ENCODE measurements around the gene KIF2C.

The KIF2C gene

GRCh38 chr1:44695671-44696070, 44.0 kb upstream of the KIF2C start:
- no peak for DNase-seq
- Histone ChIP-seq H3K4me2 (ENCODE audit: low read length, poor library complexity, severe bottlenecking) (no peak overlapping the region), H4K91ac (ENCODE audit: low read length) (no peak overlapping the region), H2BK12ac (ENCODE audit: low read length in 2 of 2) (no peak overlapping the region), H2AFZ (ENCODE audit: low read depth, low read length) (no peak overlapping the region), H2BK120ac (ENCODE audit: low read depth, low read length) (no peak overlapping the region), H2BK15ac (ENCODE audit: low read depth, poor library complexity, severe bottlenecking) (no peak overlapping the region), H3K27ac (ENCODE audit: low read length, poor library complexity, severe bottlenecking) (no peak overlapping the region), H3K14ac (ENCODE audit: low read length in 2 of 2) (no peak overlapping the region), H3K9ac (ENCODE audit: low read length) (no peak overlapping the region), H3K79me1 (replicated peaks; ENCODE audit: low read length, poor library complexity, severe bottlenecking) (no peaks in the 10 kb centered on the region), H4K8ac (ENCODE audit: low read length) (no peak overlapping the region), H3K4ac (ENCODE audit: low read depth in 1 of 2, low read length in 2 of 2) (no peak overlapping the region), H3K4me1 (ENCODE audit: control insufficient read depth, insufficient read depth, low read depth, low read length) (peaks cover 1% of the 10 kb centered on the region), H3K36me3 (ENCODE audit: control insufficient read depth in 1 of 2, insufficient read depth in 2 of 2, low read depth in 1 of 2, low read length in 2 of 2) (peaks cover 0 to 18% of the 10 kb centered on the region in 2 experiments), H3K4me3 (ENCODE audit: insufficient read depth in 1 of 2, low read depth in 1 of 2, low read length in 2 of 2) (no peak overlapping the region), H3K27me3 (ENCODE audit: control insufficient read depth in 1 of 2, insufficient read depth in 1 of 2, low read length in 2 of 2) (no peaks in the 10 kb centered on the region), H3K9me3 (ENCODE audit: control insufficient read depth, low read length) (no peaks in the 10 kb centered on the region), H2BK5ac (ENCODE audit: low read depth, low read length, poor library complexity, severe bottlenecking) (no peak overlapping the region), H3K23ac (ENCODE audit: low read length in 2 of 2) (no peak overlapping the region), H2AK5ac (ENCODE audit: low read length, severe bottlenecking) (no peak overlapping the region), H3K18ac (ENCODE audit: low read depth in 1 of 2, low read length in 2 of 2) (no peak overlapping the region)
- WGBS, result 87% methylated on average over 4 of the region's 4 CpGs

- Histone ChIP-seq H3K4ac (ENCODE audit: low read depth in 1 of 2, low read length in 2 of 2) (no peak overlapping the region), H2BK12ac (ENCODE audit: low read length in 2 of 2) (no peak overlapping the region), H4K91ac (ENCODE audit: low read length) (no peak overlapping the region), H3K18ac (ENCODE audit: low read depth in 1 of 2, low read length in 2 of 2) (no peak overlapping the region), H3K9me3 (ENCODE audit: control insufficient read depth, low read length) (no peaks in the 10 kb centered on the region), H2BK120ac (ENCODE audit: low read depth, low read length) (no peak overlapping the region), H4K8ac (ENCODE audit: low read length) (no peak overlapping the region), H3K79me1 (replicated peaks; ENCODE audit: low read length, poor library complexity, severe bottlenecking) (no peaks in the 10 kb centered on the region), H3K27ac (ENCODE audit: low read length, poor library complexity, severe bottlenecking) (no peak overlapping the region), H3K4me2 (ENCODE audit: low read length, poor library complexity, severe bottlenecking) (no peak overlapping the region), H3K4me1 (ENCODE audit: control insufficient read depth, insufficient read depth, low read depth, low read length) (peaks cover 1% of the 10 kb centered on the region), H2AFZ (ENCODE audit: low read depth, low read length) (no peak overlapping the region), H3K23ac (ENCODE audit: low read length in 2 of 2) (no peak overlapping the region), H3K9ac (ENCODE audit: low read length) (no peak overlapping the region), H2AK5ac (ENCODE audit: low read length, severe bottlenecking) (no peak overlapping the region), H2BK5ac (ENCODE audit: low read depth, low read length, poor library complexity, severe bottlenecking) (no peak overlapping the region), H3K14ac (ENCODE audit: low read length in 2 of 2) (no peak overlapping the region), H2BK15ac (ENCODE audit: low read depth, poor library complexity, severe bottlenecking) (no peak overlapping the region), H3K27me3 (ENCODE audit: control insufficient read depth in 1 of 2, insufficient read depth in 1 of 2, low read length in 2 of 2) (no peaks in the 10 kb centered on the region), H3K36me3 (ENCODE audit: control insufficient read depth in 1 of 2, insufficient read depth in 2 of 2, low read depth in 1 of 2, low read length in 2 of 2) (peaks cover 0 to 18% of the 10 kb centered on the region in 2 experiments), H3K4me3 (ENCODE audit: insufficient read depth in 1 of 2, low read depth in 1 of 2, low read length in 2 of 2) (no peak overlapping the region)
- no peak for DNase-seq
- 89% methylated on average over 2 of the region's 3 CpGs for WGBS
Observed at GRCh38 chr1:44696101-44696500, 43.5 kb upstream of the KIF2C start.

- Histone ChIP-seq H2AFZ (ENCODE audit: low read depth, low read length) (no peak overlapping the region), H3K23ac (ENCODE audit: low read length in 2 of 2) (no peak overlapping the region), H2BK120ac (ENCODE audit: low read depth, low read length) (no peak overlapping the region), H3K9ac (ENCODE audit: low read length) (no peak overlapping the region), H3K4me2 (ENCODE audit: low read length, poor library complexity, severe bottlenecking) (no peak overlapping the region), H2BK15ac (ENCODE audit: low read depth, poor library complexity, severe bottlenecking) (no peak overlapping the region), H2AK5ac (ENCODE audit: low read length, severe bottlenecking) (no peak overlapping the region), H3K36me3 (ENCODE audit: control insufficient read depth in 1 of 2, insufficient read depth in 2 of 2, low read depth in 1 of 2, low read length in 2 of 2) (peaks cover 0 to 15% of the 10 kb centered on the region in 2 experiments), H3K14ac (ENCODE audit: low read length in 2 of 2) (no peak overlapping the region), H3K4me1 (ENCODE audit: control insufficient read depth, insufficient read depth, low read depth, low read length) (peaks cover 1% of the 10 kb centered on the region), H2BK5ac (ENCODE audit: low read depth, low read length, poor library complexity, severe bottlenecking) (no peak overlapping the region), H2BK12ac (ENCODE audit: low read length in 2 of 2) (no peak overlapping the region), H3K27ac (ENCODE audit: low read length, poor library complexity, severe bottlenecking) (no peak overlapping the region), H3K4me3 (ENCODE audit: insufficient read depth in 1 of 2, low read depth in 1 of 2, low read length in 2 of 2) (no peak overlapping the region), H3K4ac (ENCODE audit: low read depth in 1 of 2, low read length in 2 of 2) (no peak overlapping the region), H3K27me3 (ENCODE audit: control insufficient read depth in 1 of 2, insufficient read depth in 1 of 2, low read length in 2 of 2) (no peaks in the 10 kb centered on the region), H3K9me3 (ENCODE audit: control insufficient read depth, low read length) (no peaks in the 10 kb centered on the region), H3K79me1 (replicated peaks; ENCODE audit: low read length, poor library complexity, severe bottlenecking) (no peaks in the 10 kb centered on the region), H4K91ac (ENCODE audit: low read length) (no peak overlapping the region), H4K8ac (ENCODE audit: low read length) (no peak overlapping the region), H3K18ac (ENCODE audit: low read depth in 1 of 2, low read length in 2 of 2) (no peak overlapping the region)
- 82% methylated on average over 7 of the region's 7 CpGs for WGBS
- no peak for DNase-seq
Observed at GRCh38 chr1:44696789-44697345, 42.8 kb upstream of the KIF2C start.

- Histone ChIP-seq H3K14ac (ENCODE audit: low read length in 2 of 2) (no peak overlapping the region), H3K27me3 (ENCODE audit: control insufficient read depth in 1 of 2, insufficient read depth in 1 of 2, low read length in 2 of 2) (no peaks in the 10 kb centered on the region), H3K4me1 (ENCODE audit: control insufficient read depth, insufficient read depth, low read depth, low read length) (peaks cover 1% of the 10 kb centered on the region), H2BK12ac (ENCODE audit: low read length in 2 of 2) (no peak overlapping the region), H3K79me1 (replicated peaks; ENCODE audit: low read length, poor library complexity, severe bottlenecking) (no peaks in the 10 kb centered on the region), H4K8ac (ENCODE audit: low read length) (no peak overlapping the region), H3K27ac (ENCODE audit: low read length, poor library complexity, severe bottlenecking) (no peak overlapping the region), H2AFZ (ENCODE audit: low read depth, low read length) (no peak overlapping the region), H3K36me3 (ENCODE audit: control insufficient read depth in 1 of 2, insufficient read depth in 2 of 2, low read depth in 1 of 2, low read length in 2 of 2) (peaks cover 0 to 11% of the 10 kb centered on the region in 2 experiments), H2BK120ac (ENCODE audit: low read depth, low read length) (no peak overlapping the region), H2AK5ac (ENCODE audit: low read length, severe bottlenecking) (no peak overlapping the region), H3K4me3 (ENCODE audit: insufficient read depth in 1 of 2, low read depth in 1 of 2, low read length in 2 of 2) (no peak overlapping the region), H3K4ac (ENCODE audit: low read depth in 1 of 2, low read length in 2 of 2) (no peak overlapping the region), H2BK15ac (ENCODE audit: low read depth, poor library complexity, severe bottlenecking) (no peak overlapping the region), H3K23ac (ENCODE audit: low read length in 2 of 2) (no peak overlapping the region), H2BK5ac (ENCODE audit: low read depth, low read length, poor library complexity, severe bottlenecking) (no peak overlapping the region), H4K91ac (ENCODE audit: low read length) (no peak overlapping the region), H3K9me3 (ENCODE audit: control insufficient read depth, low read length) (no peaks in the 10 kb centered on the region), H3K4me2 (ENCODE audit: low read length, poor library complexity, severe bottlenecking) (no peak overlapping the region), H3K9ac (ENCODE audit: low read length) (no peak overlapping the region), H3K18ac (ENCODE audit: low read depth in 1 of 2, low read length in 2 of 2) (no peak overlapping the region)
- 84% methylated on average over 3 of the region's 3 CpGs for WGBS
- DNase-seq, result no peak
Observed at GRCh38 chr1:44698138-44698537, 41.5 kb upstream of the KIF2C start.

Measured in mesenchymal stem cell (in vitro differentiated cells and primary cell).